BLaER1 (cell line): ENCODE measurements around the gene SBSN.

Experiments used
- H3K27ac ChIP-seq: shearing (Covaris generic); formaldehyde crosslinking; 2 replicates; pipeline ENCODE4 v1.8.1; 2022
- H3K27me3 ChIP-seq: shearing (Covaris generic); formaldehyde crosslinking; 2 replicates; pipeline ENCODE4 v1.8.1; 2022
- H3K36me3 ChIP-seq: shearing (Covaris generic); formaldehyde crosslinking; 2 replicates; pipeline ENCODE4 v1.8.1; 2022
- H3K4me1 ChIP-seq: shearing (Covaris generic); formaldehyde crosslinking; 2 replicates; pipeline ENCODE4 v1.8.1; 2022
- H3K4me2 ChIP-seq: shearing (Covaris generic); formaldehyde crosslinking; 2 replicates; pipeline ENCODE4 v1.8.1; 2022
- H3K4me3 ChIP-seq: shearing (Covaris generic); formaldehyde crosslinking; 2 replicates; pipeline ENCODE4 v1.8.1; 2022
- H3K9ac ChIP-seq: shearing (Covaris generic); formaldehyde crosslinking; 2 replicates; pipeline ENCODE4 v1.8.1; 2022
- H3K9me3 ChIP-seq: shearing (Covaris generic); formaldehyde crosslinking; 2 replicates; pipeline ENCODE4 v1.8.1; 2022
- H4K20me1 ChIP-seq: shearing (Covaris generic); formaldehyde crosslinking; 2 replicates; pipeline ENCODE4 v1.8.1; 2022
- Cebpa-rat ChIP-seq: shearing (Covaris generic); IDR thresholded peaks from 2 replicates; pipeline ENCODE4 v1.8.1; 2022

The SBSN gene

DNA sequence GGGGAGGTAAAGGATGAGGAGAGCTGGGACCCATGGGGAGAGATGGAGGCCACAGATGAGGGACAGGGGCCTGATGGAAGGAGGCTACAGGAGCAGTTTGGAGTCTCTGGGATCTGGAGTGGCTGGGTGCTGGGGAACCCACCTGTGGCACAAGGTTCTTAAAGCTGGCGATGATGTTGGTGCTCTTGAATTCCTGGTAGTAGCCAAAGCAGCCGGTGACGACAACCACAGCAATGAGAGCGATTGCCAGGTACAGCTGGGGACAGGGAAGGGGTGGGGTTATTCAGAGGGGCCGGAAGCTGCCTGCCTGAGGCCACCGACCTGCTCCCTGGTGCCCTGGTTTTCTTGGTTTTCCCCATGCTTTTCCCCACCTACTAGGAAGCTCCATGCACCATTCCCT is 32.6 kb upstream of the SBSN start:
- H3K36me3 ChIP-seq, result no peaks in the 10 kb centered on the region
- H4K20me1 ChIP-seq, result no peaks in the 10 kb centered on the region
- no peak overlapping the region for H3K9ac ChIP-seq
- no peak overlapping the region for H3K4me2 ChIP-seq
- no peak overlapping the region for H3K27ac ChIP-seq
- H3K27me3 ChIP-seq, result no peaks in the 10 kb centered on the region
- peaks cover 23% of the 10 kb centered on the region for H3K4me1 ChIP-seq
- H3K9me3 ChIP-seq, result no peaks in the 10 kb centered on the region
- no peak overlapping the region for H3K4me3 ChIP-seq
- no peak for TF ChIP-seq Cebpa-rat

DNA sequence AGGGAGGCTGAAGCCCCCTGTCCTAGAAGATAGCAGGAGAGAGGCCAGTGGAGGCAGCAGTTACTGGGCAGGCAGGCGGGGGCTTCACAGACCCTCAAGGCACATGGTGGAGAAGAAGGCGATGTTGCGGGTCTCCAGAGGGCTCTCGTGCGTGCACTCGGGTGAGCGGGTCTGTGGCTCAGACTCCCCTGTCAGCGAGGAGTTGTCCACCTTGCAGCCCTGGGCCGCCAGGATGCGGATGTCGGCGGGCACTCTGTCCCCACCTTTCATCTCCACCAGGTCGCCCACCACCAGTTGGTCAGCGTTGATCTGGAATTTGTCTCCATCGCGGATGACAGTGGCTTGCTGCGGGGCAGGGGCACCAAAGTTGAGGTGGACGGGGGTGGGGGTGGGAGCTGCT is 32.2 kb upstream of the SBSN start:
- Histone ChIP-seq H3K9ac (no peak overlapping the region), H3K4me3 (no peak overlapping the region), H3K36me3 (no peaks in the 10 kb centered on the region), H3K4me1 (peaks cover 24% of the 10 kb centered on the region), H4K20me1 (no peaks in the 10 kb centered on the region), H3K27ac (no peak overlapping the region), H3K9me3 (no peaks in the 10 kb centered on the region), H3K27me3 (no peaks in the 10 kb centered on the region), H3K4me2 (no peak overlapping the region)
- TF ChIP-seq Cebpa-rat, result no peak

- H3K4me3 ChIP-seq, result no peak overlapping the region
- no peaks in the 10 kb centered on the region for H3K36me3 ChIP-seq
- H3K9me3 ChIP-seq, result no peaks in the 10 kb centered on the region
- 0 out of 2 replicates have a peak overlapping the region, but pooled peaks have one; percentile 75 for H3K4me2 ChIP-seq
- H4K20me1 ChIP-seq, result no peaks in the 10 kb centered on the region
- H3K27me3 ChIP-seq, result no peaks in the 10 kb centered on the region
- H3K4me1 ChIP-seq, result peaks cover 24% of the 10 kb centered on the region
- no peak for TF ChIP-seq Cebpa-rat
- no peak overlapping the region for H3K9ac ChIP-seq
- no peak overlapping the region for H3K27ac ChIP-seq
Measured at GRCh38 chr19:35559781-35560180, 31.7 kb upstream of the SBSN start.

DNA sequence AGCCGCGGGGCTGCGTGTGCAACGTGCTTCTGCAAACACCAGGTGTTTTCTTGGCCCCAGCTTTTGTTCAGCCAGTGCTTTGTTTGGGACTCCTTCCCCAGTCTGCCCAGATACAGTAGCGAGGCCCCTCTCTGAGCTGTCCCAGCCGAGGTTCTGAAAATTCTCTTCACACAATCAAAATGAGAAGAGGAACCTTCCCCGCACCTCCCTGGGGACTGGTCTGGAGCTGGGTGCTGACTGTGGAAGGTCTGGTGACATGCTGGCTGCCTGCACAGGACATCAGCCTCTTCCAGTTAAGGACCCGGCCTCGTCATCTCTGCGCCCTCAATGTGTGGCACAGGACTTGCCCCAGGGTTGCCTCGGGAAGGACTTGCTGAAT is 31.2 kb upstream of the SBSN start:
- Histone ChIP-seq H3K4me3 (no peak overlapping the region), H4K20me1 (no peaks in the 10 kb centered on the region), H3K9me3 (no peaks in the 10 kb centered on the region), H3K4me2 (peak overlapping the region; percentile 75), H3K36me3 (no peaks in the 10 kb centered on the region), H3K9ac (no peak overlapping the region), H3K4me1 (peaks cover 24% of the 10 kb centered on the region), H3K27me3 (no peaks in the 10 kb centered on the region), H3K27ac (no peak overlapping the region)
- TF ChIP-seq Cebpa-rat, result no peak

- Histone ChIP-seq H3K36me3 (no peaks in the 10 kb centered on the region), H3K27ac (no peak overlapping the region), H3K27me3 (no peaks in the 10 kb centered on the region), H3K4me2 (peak overlapping the region; percentile 75), H3K9me3 (no peaks in the 10 kb centered on the region), H3K4me3 (peak overlapping the region; percentile 52), H3K9ac (no peak overlapping the region), H3K4me1 (peaks cover 24% of the 10 kb centered on the region), H4K20me1 (no peaks in the 10 kb centered on the region)
- TF ChIP-seq Cebpa-rat, result no peak
Measured at GRCh38 chr19:35558400-35559280, 30.5 kb upstream of the SBSN start.

DNA sequence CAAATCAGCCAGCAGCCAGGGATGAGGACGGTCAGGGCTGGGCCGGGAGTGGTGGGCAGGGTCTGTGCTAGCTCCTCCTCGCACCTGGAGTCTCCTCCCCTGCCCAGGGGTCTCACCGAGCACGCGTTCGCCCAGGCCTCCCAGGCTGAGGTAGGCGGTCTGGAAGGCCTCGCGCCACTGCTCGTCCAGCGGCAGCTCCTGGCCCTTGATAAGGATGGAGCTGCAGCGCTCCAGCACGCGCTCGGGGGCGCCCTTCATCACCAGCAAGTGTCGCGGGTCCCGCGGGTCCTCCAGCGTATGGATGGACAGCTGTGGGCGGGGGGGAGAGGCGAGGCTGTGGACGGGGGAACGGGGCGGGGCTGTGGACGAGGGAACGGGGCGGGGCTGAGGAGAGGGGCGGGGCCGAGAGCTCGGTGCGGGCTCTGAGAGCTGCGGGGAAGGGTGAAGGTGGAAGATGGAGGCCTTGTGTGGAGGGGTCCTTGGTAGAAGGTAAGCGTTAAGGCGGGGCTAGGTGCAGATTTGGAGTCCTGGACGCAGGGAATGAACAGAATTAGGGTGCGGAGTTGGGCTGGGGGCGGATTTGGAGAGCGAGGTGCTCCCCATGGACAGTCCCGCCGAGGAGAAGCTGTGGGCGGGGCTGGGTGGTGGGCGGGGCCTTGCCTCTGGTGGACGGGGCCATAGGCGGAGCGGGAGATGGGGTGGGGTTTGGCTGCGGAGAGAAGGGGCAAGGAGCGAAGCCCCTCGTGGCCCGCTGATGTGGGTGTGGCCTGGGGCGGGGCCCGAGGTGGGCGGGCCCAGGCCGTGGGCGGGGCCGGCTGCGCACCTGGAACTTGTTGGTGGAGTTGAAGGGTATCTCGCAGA is 29.7 kb upstream of the SBSN start:
- peak overlapping the region; percentile 52 for H3K4me3 ChIP-seq
- peak overlapping the region; percentile 75 for H3K4me2 ChIP-seq
- H3K9ac ChIP-seq, result no peak overlapping the region
- no peaks in the 10 kb centered on the region for H3K36me3 ChIP-seq
- H3K4me1 ChIP-seq, result peaks cover 24% of the 10 kb centered on the region
- H4K20me1 ChIP-seq, result no peaks in the 10 kb centered on the region
- no peaks in the 10 kb centered on the region for H3K9me3 ChIP-seq
- no peaks in the 10 kb centered on the region for H3K27me3 ChIP-seq
- TF ChIP-seq Cebpa-rat, result no peak
- no peak overlapping the region for H3K27ac ChIP-seq

GRCh38 chr19:35556846-35557538 is 28.9 kb upstream of the SBSN start:
- Histone ChIP-seq H3K9me3 (no peaks in the 10 kb centered on the region), H3K36me3 (no peaks in the 10 kb centered on the region), H3K9ac (no peak overlapping the region), H3K27ac (no peak overlapping the region), H3K27me3 (no peaks in the 10 kb centered on the region), H4K20me1 (no peaks in the 10 kb centered on the region), H3K4me1 (peaks cover 24% of the 10 kb centered on the region), H3K4me3 (no peak overlapping the region), H3K4me2 (peak overlapping the region; percentile 75)
- no peak for TF ChIP-seq Cebpa-rat

- Histone ChIP-seq H4K20me1 (no peaks in the 10 kb centered on the region), H3K27ac (no peak overlapping the region), H3K27me3 (no peaks in the 10 kb centered on the region), H3K9me3 (no peaks in the 10 kb centered on the region), H3K4me1 (peaks cover 24% of the 10 kb centered on the region), H3K4me2 (no peak overlapping the region), H3K9ac (no peak overlapping the region), H3K36me3 (peaks cover 2% of the 10 kb centered on the region; the same call in 1 of the 2 replicates), H3K4me3 (no peak overlapping the region)
- no peak for TF ChIP-seq Cebpa-rat
Measured at GRCh38 chr19:35556025-35556590, 28.0 kb upstream of the SBSN start.

- Histone ChIP-seq H3K27me3 (no peaks in the 10 kb centered on the region), H3K9ac (no peak overlapping the region), H3K36me3 (peaks cover 8% of the 10 kb centered on the region), H3K9me3 (no peaks in the 10 kb centered on the region), H3K27ac (no peak overlapping the region), H3K4me3 (no peak overlapping the region), H4K20me1 (no peaks in the 10 kb centered on the region), H3K4me2 (no peak overlapping the region), H3K4me1 (peaks cover 24% of the 10 kb centered on the region)
- TF ChIP-seq Cebpa-rat, result no peak
Measured at GRCh38 chr19:35555301-35556005, 27.3 kb upstream of the SBSN start.
